Measurements from ENCODE around the gene FGF4. TPM values are rescaled to one million over a fixed set of nuclear protein-coding genes. Genes with fewer than 3 reads are reported as not detected.

Gene FGF4
- polyA plus RNA-seq, 1 experiment: not detected

GRCh38 chr11:69734367-69734766, 40.8 kb downstream of the FGF4 start:
- Histone ChIP-seq H3K36me3 (ENCODE audit: control insufficient read depth, insufficient read depth, low read length) (no peaks in the 10 kb centered on the region), H3K4me3 (ENCODE audit: low read depth, low read length) (no peak overlapping the region), H3K27me3 (ENCODE audit: control insufficient read depth, insufficient read depth, low read length) (peaks cover 7% of the 10 kb centered on the region)
- no peak for TF ChIP-seq CTCF (IDR thresholded peaks at IDR 0.05; ENCODE audit: insufficient read depth, low read depth, low read length)
- POLR2A ChIA-PET: no interaction called here
- CTCF ChIA-PET: no interaction called here
- no peak for DNase-seq (ENCODE audit: low read depth)

GRCh38 chr11:69732910-69733309, 42.2 kb downstream of the FGF4 start:
- DNase-seq (ENCODE audit: low read depth): no peak
- H3K36me3 ChIP-seq (ENCODE audit: control insufficient read depth, insufficient read depth, low read length): no peaks in the 10 kb centered on the region
- ChIA-PET POLR2A (no interaction called here), CTCF (no interaction called here)
- H3K4me3 ChIP-seq (ENCODE audit: low read depth, low read length): no peak overlapping the region
- no peak for TF ChIP-seq CTCF (IDR thresholded peaks at IDR 0.05; ENCODE audit: insufficient read depth, low read depth, low read length)
- peaks cover 9% of the 10 kb centered on the region for H3K27me3 ChIP-seq (ENCODE audit: control insufficient read depth, insufficient read depth, low read length)

GRCh38 chr11:69731110-69731509, 44.0 kb downstream of the FGF4 start:
- no peak for DNase-seq (ENCODE audit: low read depth)
- ChIA-PET POLR2A (no interaction called here), CTCF (no interaction called here)
- TF ChIP-seq CTCF (IDR thresholded peaks at IDR 0.05; ENCODE audit: insufficient read depth, low read depth, low read length): no peak
- H3K36me3 ChIP-seq (ENCODE audit: control insufficient read depth, insufficient read depth, low read length): no peaks in the 10 kb centered on the region
- H3K27me3 ChIP-seq (ENCODE audit: control insufficient read depth, insufficient read depth, low read length): peaks cover 11% of the 10 kb centered on the region
- no peak overlapping the region for H3K4me3 ChIP-seq (ENCODE audit: low read depth, low read length)

- POLR2A ChIA-PET: no interaction called here
- no peak for DNase-seq (ENCODE audit: low read depth)
- H3K4me3 ChIP-seq (ENCODE audit: low read depth, low read length): no peak overlapping the region
- no peak for TF ChIP-seq CTCF (IDR thresholded peaks at IDR 0.05; ENCODE audit: insufficient read depth, low read depth, low read length)
- CTCF ChIA-PET: no interaction called here
- peaks cover 11% of the 10 kb centered on the region for H3K27me3 ChIP-seq (ENCODE audit: control insufficient read depth, insufficient read depth, low read length)
- H3K36me3 ChIP-seq (ENCODE audit: control insufficient read depth, insufficient read depth, low read length): no peaks in the 10 kb centered on the region
Measured at GRCh38 chr11:69730500-69730899, 44.6 kb downstream of the FGF4 start.

- ChIA-PET POLR2A (no interaction called here), CTCF (interaction anchor here (0.9 to 1.0 kb wide), 2 partner anchors 20 to 43 kb away, joined by 3 read pairs; no protein-coding TSS in a partner anchor)
- Histone ChIP-seq H3K27me3 (ENCODE audit: control insufficient read depth, insufficient read depth, low read length) (peaks cover 15% of the 10 kb centered on the region), H3K4me3 (ENCODE audit: low read depth, low read length) (no peak overlapping the region), H3K36me3 (ENCODE audit: control insufficient read depth, insufficient read depth, low read length) (no peaks in the 10 kb centered on the region)
- DNase-seq (ENCODE audit: low read depth): no peak
- no peak for TF ChIP-seq CTCF (IDR thresholded peaks at IDR 0.05; ENCODE audit: insufficient read depth, low read depth, low read length)
Measured at GRCh38 chr11:69729252-69729651, 45.9 kb downstream of the FGF4 start.
